ENCODE measurements around the gene FAM151A. TPM values are rescaled to one million over a fixed set of nuclear protein-coding genes. Genes with fewer than 3 reads are reported as not detected.

The FAM151A gene
- total RNA-seq, 1 experiment from 2014 or later = not detected

- BruUV-seq (replicated peaks) = no TSS peak
- no peaks in the 10 kb centered on the region for H3K36me3 Mint-ChIP-seq (ENCODE audit: insufficient read depth, unreplicated experiment)
- DNase-seq = no peak
- CTCF ChIA-PET = interaction anchor here (0.9 kb wide), 1 partner anchor 111 kb away, joined by 3 read pairs; no protein-coding TSS in a partner anchor
- H3K27me3 Mint-ChIP-seq (ENCODE audit: unreplicated experiment) = peaks cover 13% of the 10 kb centered on the region
- intact Hi-C loops (cut with micrococcal nuclease; ENCODE audit: unreplicated experiment) = no loop called here
- no peak for TF ChIP-seq CTCF (IDR thresholded peaks at IDR 0.05; ENCODE audit: unreplicated experiment)
- no peaks in the 10 kb centered on the region for H3K9me3 Mint-ChIP-seq (ENCODE audit: low read depth, unreplicated experiment)
- H3K4me1 Mint-ChIP-seq (ENCODE audit: low read depth, unreplicated experiment) = peaks cover 13% of the 10 kb centered on the region
- no peak overlapping the region for H3K27ac Mint-ChIP-seq (ENCODE audit: unreplicated experiment)
- H3K4me3 Mint-ChIP-seq (ENCODE audit: low read depth, unreplicated experiment) = no peak overlapping the region
These were observed 13.3 kb downstream of the FAM151A start for GRCh38 chr1:54610048-54610447.

GRCh38 chr1:54609301-54609921, 13.9 kb downstream of the FAM151A start:
- no peak for DNase-seq
- intact Hi-C loops (cut with micrococcal nuclease; ENCODE audit: unreplicated experiment) = no loop called here
- no peaks in the 10 kb centered on the region for H3K36me3 Mint-ChIP-seq (ENCODE audit: insufficient read depth, unreplicated experiment)
- no peak for TF ChIP-seq CTCF (IDR thresholded peaks at IDR 0.05; ENCODE audit: unreplicated experiment)
- peaks cover 7% of the 10 kb centered on the region for H3K27me3 Mint-ChIP-seq (ENCODE audit: unreplicated experiment)
- BruUV-seq (replicated peaks) = no TSS peak
- no peak overlapping the region for H3K4me3 Mint-ChIP-seq (ENCODE audit: low read depth, unreplicated experiment)
- H3K9me3 Mint-ChIP-seq (ENCODE audit: low read depth, unreplicated experiment) = no peaks in the 10 kb centered on the region
- CTCF ChIA-PET = no interaction called here
- H3K27ac Mint-ChIP-seq (ENCODE audit: unreplicated experiment) = no peak overlapping the region
- H3K4me1 Mint-ChIP-seq (ENCODE audit: low read depth, unreplicated experiment) = peaks cover 9% of the 10 kb centered on the region

- CTCF ChIA-PET = no interaction called here
- H3K27me3 Mint-ChIP-seq (ENCODE audit: unreplicated experiment) = no peaks in the 10 kb centered on the region
- TF ChIP-seq CTCF (IDR thresholded peaks at IDR 0.05; ENCODE audit: unreplicated experiment) = no peak
- no peaks in the 10 kb centered on the region for H3K9me3 Mint-ChIP-seq (ENCODE audit: low read depth, unreplicated experiment)
- DNase-seq = no peak
- no peaks in the 10 kb centered on the region for H3K36me3 Mint-ChIP-seq (ENCODE audit: insufficient read depth, unreplicated experiment)
- no peak overlapping the region for H3K27ac Mint-ChIP-seq (ENCODE audit: unreplicated experiment)
- peaks cover 2% of the 10 kb centered on the region for H3K4me1 Mint-ChIP-seq (ENCODE audit: low read depth, unreplicated experiment)
- intact Hi-C loops (cut with micrococcal nuclease; ENCODE audit: unreplicated experiment) = no loop called here
- no TSS peak for BruUV-seq (replicated peaks)
- H3K4me3 Mint-ChIP-seq (ENCODE audit: low read depth, unreplicated experiment) = no peak overlapping the region
These were observed 14.6 kb downstream of the FAM151A start for GRCh38 chr1:54608566-54609230.

- BruUV-seq (replicated peaks) = no TSS peak
- H3K4me1 Mint-ChIP-seq (ENCODE audit: low read depth, unreplicated experiment) = no peaks in the 10 kb centered on the region
- no peak overlapping the region for H3K4me3 Mint-ChIP-seq (ENCODE audit: low read depth, unreplicated experiment)
- H3K27ac Mint-ChIP-seq (ENCODE audit: unreplicated experiment) = no peak overlapping the region
- no peak for DNase-seq
- CTCF ChIA-PET = no interaction called here
- H3K9me3 Mint-ChIP-seq (ENCODE audit: low read depth, unreplicated experiment) = no peaks in the 10 kb centered on the region
- intact Hi-C loops (cut with micrococcal nuclease; ENCODE audit: unreplicated experiment) = no loop called here
- H3K36me3 Mint-ChIP-seq (ENCODE audit: insufficient read depth, unreplicated experiment) = no peaks in the 10 kb centered on the region
- no peaks in the 10 kb centered on the region for H3K27me3 Mint-ChIP-seq (ENCODE audit: unreplicated experiment)
- no peak for TF ChIP-seq CTCF (IDR thresholded peaks at IDR 0.05; ENCODE audit: unreplicated experiment)
These were observed 15.3 kb downstream of the FAM151A start for GRCh38 chr1:54607821-54608565.
